GM18873 (cell line): Measurements from ENCODE around the gene PCSK1.
"Not testable (repeated sequence)": the region's sequence is repeated elsewhere in the genome, so short reads cannot be mapped to it uniquely, and the experiment has no call there.

ENCODE experiments used
- ATAC-seq: cut with Tn5 transposase; IDR thresholded peaks from one replicate; pipeline ENCODE4 v1.9.1; 2021; ENCODE audit warnings: mild to moderate bottlenecking, moderate library complexity, moderate number of reproducible peaks; ENCODE audit not compliant: unreplicated experiment, low FRiP score

The PCSK1 gene

DNA sequence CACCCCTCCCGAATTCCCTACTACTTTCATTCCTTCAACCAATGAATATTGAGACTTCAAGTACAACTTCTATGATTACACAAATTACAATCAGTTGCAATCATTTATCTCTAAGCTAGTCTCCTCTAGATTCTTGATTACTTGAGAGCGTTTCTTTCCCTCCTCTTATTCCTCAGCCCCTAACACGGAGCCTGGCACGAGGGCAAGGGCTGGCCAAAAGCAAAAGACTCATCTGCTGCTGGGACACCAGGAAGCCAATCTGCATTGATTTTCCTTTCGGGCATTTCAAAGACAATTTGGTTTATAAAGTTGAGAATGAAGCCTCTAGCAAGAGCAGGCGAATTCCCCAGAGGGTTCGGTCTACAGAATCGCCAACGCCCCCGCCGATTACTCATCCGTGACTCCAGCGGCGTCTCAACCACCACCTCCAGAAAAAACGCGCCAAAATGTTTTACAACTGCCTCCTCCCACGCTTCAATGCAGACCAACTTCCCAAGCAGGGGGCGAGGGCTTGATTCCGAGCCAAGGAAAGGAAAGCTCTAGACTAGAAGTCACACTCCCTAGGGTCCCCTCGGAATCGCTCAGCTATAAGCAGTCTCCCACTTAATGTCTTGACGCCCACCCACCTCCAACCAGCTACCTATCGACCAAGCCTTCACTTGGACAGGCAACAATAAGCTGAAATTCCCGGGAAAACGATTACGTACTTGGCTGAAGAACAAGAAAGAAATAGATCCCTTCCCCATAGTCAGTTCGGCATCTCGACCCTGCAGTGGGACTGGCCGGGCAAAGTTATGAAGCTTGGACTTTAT is 1.5 kb downstream of the PCSK1 start:
- no peak for ATAC-seq

DNA sequence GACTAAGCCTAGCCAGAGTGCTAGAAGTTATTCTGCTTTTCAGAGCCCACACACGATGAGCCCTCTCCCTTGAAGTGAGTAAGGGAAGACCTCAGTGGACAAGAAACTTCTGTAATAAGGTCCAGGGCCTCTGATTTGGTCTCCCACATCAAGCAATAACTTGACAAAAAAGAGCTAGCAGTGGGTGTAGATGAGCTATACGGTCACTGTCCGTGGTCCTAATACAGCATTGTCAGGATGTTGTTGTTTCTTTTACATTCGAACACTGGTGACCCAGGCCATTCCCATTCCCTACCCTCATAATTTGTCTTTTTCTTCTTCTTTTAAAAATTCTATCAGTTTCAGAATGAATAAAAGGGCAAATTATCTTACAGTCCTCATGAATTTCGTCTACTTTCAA is 5.2 kb downstream of the PCSK1 start:
- no peak for ATAC-seq

DNA sequence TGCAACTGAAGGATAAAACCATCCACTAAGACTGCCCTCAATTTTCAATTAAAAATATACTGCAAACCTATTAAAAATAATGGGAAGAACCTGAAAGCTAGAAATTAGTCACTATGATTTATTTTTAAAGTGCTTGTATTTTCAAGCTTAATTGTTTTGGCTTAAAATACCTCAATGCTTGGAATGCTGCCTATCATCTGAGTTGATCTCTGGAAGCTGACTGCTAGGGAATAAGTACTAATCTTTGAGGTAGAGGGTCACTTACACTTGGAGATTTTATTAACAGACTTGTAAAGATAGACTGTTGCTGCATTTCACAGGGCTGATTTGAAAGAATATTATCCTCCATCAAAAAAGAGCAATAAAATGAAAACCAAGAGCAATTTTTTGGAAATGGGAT is 6.2 kb downstream of the PCSK1 start:
- ATAC-seq, result no peak

DNA sequence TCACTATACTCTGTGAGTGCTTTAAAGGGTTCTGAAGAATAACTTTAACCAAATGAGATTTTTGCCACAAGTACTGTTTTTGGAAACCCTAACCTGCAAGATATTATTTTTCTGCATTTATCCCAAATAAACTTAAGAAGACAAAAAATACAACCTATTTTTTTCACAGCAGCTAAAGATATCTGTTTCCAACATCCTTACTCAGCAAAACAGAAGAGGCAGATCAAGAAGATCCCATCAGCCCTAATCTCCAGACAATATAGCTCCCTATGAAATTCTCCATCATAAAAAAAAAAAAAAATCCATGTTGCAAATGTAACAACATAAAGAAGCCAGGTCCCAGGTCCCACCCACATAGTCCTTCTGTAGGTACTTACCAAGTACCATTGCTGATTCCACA is 7.6 kb downstream of the PCSK1 start:
- ATAC-seq, result no peak

DNA sequence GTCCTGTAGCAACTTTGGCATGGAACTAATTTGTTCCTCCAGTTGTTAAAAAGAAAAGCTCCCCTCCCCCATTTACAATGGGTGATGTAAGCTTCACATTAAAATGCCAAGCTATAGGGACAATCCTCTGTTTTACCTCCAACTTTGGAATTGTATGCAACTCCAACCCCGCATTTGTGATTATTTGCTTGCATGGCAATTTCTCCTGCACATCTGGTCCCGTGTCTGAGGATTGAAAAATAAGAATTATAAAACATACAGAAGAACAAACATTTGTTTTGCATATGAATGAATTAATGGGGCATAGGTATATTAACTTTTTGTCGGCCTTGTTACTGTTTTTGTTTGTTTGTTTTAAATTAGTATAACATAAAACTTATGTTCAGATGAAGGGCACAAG is 17.2 kb downstream of the PCSK1 start:
- ATAC-seq, result no peak

DNA sequence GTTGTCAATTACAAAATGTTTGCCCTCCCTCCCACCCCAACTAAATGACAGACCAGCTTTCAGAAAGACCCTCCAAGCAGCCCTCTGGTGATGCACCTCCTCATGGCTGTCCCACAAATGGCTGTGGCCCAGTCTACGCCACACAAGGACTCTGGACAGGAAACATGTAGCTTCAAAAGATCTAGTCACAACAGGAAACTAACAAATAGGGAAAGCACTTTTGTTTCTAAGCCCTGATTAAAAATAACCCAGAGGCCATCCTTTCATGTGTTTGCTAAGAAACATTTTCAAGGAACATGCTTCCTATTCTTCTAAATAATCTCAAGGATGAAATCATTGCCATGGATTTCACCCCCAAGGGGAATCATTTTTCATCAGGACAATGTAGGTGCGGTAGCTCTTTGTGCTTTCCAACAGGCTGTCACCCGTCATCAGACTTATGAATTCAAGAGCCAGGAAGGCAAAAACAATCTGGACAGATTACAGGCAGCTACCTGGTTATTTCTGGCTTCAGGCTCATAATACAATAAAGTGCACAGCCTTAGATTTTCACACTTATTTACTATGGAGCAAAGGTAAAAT is 20.1 kb downstream of the PCSK1 start:
- ATAC-seq, result no peak

DNA sequence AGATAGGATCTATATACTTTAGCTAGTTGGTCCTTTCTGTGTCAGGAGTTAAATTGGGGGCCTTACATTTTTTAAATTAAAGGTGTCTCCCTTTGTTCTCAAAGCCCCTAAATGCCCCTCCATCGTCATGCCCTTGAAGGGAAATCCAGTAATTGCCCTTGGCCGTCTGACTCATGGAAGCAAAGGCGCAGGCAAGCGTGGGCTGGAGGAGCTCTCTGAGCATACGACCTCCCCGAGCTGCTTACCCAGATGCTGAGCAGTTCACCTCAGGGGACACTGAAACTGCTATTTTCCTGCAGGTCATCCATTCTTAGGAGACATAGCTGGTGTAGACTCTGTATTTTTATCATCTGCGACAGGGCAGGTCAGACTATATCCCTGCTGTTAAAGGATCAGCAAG is 23.0 kb downstream of the PCSK1 start:
- ATAC-seq, result no peak

DNA sequence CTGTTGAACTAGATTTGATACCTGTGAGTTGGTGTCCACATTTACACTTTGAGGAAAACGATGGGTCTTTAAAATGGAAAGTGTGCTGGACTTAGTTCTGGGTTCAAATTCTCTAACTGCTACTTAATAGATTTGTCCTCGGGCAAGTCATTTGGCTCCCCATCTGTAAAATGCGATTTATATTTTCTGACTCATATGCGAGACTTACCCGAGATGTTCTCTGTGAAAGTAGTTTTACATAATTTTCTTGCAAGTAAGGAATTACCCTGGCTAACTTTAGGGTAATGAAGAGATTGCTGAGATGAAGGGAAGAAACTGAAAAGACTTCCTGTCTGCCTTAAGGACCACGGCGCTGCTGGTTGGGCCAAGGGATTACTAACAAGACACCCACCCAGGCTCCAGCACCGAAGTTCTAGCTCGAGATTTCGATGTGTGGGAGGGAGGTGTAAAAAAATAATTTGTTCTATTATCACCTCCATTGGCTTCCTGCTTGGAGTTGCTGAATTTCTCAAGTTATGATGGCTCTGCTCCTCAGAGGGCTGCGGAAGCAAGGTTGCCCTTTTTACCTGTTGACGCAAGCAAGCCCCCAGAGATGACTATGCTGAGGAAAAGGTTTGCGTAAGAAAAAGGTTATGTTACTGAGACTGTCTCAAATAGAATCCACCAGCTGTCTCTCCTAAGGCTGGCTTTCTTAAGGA is 24.1 kb downstream of the PCSK1 start:
- no peak for ATAC-seq

DNA sequence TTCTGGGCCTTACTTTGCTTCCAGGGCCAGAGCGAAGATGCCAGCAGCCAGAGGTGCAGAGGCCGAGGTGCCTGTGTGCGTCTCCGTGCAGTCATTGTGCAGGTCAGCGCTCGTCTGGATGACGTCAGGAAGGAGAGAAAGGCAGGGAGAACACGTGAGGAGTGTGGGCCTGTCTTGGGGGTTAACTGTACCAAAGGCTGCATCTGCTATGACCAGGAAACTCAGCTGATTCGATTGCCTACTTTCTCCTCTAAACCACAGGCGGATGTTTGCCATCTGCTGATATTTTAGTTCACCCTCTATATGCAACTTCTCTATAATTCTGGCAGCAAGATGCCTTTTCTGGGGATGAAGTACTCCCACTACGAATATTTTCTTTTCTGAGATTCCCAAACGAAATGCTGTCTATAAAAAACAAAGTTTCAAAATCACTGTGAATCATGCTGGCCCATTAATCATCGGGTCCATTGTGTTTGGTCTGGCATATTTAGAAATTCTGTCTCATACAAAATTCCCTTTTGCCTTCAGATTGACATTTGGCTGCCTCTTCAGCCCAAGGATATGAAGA is 24.8 kb downstream of the PCSK1 start:
- no peak for ATAC-seq

DNA sequence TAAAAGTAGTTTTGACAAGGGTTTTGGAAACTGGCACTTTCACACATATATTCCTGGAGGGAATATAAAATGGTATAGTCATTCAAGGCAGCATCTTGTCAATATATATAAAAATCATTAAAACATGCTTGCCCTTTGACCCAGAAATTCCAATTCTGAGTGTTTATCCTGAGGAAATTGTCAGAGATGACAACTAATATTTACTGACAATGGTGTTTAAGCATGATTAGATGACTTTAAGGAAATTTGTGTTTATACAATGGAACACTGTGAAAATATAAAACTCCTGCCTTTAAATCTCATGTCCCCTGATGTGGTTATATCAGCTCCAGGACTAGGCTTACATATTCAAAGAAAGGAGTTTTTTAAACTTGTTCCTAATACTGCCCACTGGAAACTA is 25.6 kb downstream of the PCSK1 start:
- ATAC-seq, result no peak

DNA sequence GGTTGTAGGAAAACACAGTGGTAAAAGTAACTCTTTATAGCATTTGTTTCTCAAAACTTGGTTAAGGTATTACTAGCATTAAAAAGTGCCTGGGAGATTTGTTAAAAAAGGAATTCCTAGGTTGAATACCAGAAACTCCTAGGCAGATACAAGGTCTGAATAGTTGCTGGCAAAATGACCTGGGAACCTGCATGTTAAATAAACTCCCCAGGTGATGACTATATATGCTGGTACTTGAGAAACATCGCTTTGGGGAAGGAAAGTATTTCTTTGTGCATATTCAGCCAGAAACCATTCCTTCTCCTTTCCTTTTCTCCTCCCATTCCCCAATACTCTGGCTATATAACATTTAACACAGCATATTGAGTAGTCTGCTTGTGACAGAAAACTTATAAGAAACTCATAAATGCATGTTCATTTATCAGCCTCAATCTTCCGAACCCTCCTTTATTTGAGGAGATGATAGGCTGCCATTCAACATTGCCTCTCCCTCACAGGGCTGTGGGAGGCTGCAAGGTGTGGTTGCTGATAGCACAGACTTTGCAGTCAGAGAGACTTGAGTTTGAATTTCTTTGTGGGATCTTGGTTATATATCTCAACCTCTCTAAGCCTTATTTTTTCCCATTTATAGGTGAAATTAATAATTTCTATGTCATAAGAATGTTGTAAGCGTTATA is 28.7 kb downstream of the PCSK1 start:
- no peak for ATAC-seq

DNA sequence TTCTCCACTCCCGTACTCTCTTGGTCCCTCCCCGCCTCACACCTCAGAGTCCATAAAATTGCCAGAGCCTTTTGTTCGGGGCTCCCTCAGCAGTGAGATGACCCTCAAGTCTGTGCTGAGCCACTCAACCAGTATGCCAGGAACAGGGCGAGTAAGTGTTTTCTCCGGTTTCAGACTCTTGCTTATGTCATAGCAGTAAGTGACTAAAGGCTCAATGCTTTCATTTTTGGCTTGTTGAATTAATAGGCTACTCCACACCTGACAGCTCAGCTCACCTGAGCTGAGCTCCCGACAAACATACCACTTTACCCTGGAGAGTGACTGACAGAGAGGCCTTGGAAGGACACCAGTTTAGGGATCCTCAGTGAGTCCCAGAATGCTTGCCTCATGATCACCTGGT is 30.5 kb downstream of the PCSK1 start:
- ATAC-seq, result no peak

DNA sequence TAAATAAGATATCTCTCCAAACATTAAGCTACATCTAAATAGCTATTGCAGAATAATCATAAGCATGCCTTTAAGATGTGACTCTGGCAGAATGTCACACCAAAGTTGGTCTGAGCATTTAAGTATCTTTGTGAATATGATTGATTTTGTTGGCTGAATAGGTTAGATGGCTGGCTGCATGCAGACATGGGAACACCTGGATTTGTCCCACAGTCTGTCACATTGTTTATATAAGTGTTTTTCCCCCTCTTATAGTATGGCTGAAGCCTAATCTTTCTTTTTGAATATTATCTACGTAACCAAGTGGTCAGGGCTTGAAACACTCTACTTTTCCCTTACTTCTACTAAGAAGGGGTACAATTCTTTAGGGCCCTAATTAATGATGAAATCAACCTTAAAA is 36.2 kb downstream of the PCSK1 start:
- ATAC-seq, result no peak

DNA sequence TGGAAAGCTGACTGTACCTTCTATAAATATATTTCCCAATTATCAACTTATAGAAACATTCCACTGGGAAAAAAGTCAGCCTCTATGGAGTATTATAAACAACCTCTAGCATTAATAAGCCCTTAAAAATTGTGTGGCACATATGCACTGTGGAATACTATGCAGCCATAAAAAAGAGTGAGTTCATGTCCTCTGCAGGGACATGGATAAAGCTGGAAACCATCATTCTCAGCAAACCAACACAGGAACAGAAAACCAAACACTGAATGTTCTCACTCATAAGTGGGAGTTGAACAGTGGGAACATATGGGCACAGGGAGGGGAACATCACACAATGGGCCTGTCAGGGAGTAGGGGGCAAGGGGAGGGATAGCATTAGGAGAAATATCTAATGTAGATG is 37.8 kb downstream of the PCSK1 start:
- not testable (repeated sequence) for ATAC-seq

DNA sequence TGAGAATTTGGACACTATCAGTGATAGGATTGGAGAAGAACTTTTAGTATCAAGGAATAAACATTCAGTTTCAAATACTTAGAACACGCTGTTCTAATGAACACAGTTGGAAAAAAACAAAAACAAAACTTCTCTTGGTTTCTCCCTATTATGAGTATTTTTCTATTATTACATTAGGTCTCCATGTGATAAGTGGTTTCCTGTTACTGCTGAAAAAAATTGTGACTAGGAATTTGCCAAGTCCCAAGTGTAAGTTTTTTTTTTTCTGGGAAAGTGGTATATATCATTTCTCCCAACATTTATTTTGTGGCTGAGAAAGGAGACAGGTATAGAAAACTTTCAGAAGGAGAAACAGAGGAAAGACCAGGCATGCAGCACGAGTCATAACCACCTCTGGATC is 41.1 kb downstream of the PCSK1 start:
- ATAC-seq, result no peak

DNA sequence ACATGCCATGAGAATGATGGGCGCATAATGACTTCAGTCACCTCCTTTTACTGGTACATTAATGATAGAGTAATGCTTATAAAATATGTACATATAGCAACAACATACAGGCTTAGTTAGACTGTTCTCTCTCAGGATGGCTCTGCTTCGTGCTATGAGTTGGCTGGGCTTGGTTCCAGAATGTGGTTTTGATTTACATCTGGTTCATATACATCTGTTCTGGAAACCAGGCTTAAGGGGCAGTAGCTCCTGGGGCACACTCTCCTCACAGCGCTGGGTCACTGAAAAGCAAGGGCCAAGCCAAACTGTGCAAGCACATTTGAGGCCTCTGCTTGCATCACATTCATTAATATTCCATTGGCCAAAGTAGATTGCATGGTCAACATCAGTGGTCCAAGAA is 44.9 kb downstream of the PCSK1 start:
- no peak for ATAC-seq

DNA sequence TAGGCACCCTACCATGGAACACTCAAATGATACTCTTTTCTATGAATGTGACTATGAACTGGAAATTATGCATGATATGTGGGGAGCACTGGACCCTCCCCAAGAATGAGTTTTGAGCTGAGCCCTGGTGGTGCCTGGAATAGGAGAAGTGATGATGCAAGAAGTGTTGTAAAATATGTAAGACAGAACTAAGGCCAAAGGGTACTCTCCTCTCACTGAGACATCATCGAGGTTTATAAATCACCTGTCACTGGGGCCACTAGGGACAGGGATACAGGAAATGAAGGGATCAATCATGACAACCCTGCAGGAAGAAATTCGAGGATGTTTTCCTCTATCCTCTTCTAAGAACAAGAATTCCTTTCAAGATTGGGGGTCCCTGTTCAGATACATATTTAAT is 45.4 kb downstream of the PCSK1 start:
- ATAC-seq, result no peak

DNA sequence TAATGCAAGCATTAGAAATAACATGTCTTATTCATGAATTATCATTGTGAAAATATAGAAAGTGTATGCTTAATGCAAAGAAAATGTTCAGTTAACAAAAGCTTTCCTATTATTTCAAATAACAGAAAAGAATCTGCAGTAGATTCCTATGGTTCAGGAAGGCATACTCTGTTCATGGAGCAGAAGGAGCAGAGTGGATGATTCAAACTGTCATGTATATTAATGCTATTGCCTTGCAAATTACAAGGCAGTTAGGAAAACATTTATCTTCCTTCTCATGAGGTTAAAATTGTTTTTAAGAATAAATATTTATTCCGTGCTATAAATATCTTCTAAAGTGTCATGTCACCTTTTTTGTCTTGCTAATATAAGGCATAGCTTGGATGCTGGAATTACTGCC is 47.5 kb downstream of the PCSK1 start:
- no peak for ATAC-seq

DNA sequence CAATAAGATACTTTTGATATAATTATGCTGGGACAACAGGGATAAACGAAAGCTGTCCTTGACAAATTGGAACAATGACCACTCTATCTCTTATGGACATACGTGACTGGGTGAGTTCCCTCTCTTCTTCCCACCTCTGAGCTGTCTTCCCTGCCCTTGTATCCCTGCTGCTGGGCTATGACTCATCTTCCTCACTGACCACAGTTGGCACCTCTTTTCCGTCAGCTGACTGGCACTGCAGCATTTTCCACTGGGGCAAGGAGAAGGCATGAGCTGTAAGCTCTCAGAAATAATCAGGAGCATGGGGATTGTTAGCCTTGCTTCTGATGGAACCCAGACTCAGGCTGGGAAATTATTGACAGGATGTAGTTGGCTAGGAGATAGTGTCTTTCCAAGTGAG is 48.7 kb downstream of the PCSK1 start:
- no peak for ATAC-seq

DNA sequence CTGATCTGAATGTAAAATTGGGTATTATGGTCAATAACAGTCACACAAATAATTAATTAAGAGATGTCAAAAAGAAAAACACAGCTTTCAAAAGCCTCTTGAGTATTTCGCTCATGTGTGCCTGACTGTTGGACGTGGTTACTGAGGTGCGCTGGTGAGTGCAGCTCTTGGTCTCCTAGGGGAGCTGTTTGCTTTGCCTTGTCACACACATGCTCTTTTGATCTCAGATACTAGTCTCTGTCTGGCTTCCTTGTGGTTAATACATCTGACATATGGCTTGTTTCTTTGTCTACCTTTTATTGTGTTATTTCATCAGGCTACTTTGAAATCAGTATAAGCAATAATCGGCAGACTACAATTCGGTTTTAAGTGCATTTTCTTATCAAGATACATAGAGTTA is 51.5 kb downstream of the PCSK1 start:
- ATAC-seq, result no peak

DNA sequence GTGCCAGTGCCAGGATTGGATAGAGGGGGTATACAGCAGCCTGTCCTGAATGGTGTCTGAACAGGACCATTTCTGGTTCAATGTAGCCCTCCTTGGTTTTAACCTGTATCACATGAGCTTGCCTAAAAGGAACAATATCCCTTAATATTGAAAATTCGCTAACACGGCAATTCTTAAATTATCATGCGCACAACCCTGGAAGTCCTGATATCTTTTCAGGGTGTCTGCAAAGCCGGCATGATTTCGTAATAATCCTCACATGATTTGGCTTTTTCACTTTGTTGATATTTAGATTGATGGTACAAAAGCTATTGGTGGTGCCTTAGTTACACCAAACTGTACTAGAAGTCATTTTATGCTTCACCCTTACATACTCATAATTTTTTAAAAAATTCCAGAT is 53.2 kb downstream of the PCSK1 start:
- ATAC-seq, result no peak
